HepG2 (cell line): ENCODE results near the gene NANOS1. TPM values are rescaled to one million over a fixed set of nuclear protein-coding genes. Genes with fewer than 3 reads are reported as not detected.

ENCODE experiments used
- ATAC-seq: fragments of 200-7000 bp; cut with Tn5 transposase; 3 replicates; pipeline ENCODE4 v1.9.1; 2020; ENCODE audit warnings: mild to moderate bottlenecking, moderate library complexity
- BruUV-seq: library from RNA; stranded (reverse); fragments of 400-500 nt; replicated peaks from 2 replicates; lab custom pipeline; 2021; lab: Mats Ljungman, UMichigan
- CTCF ChIA-PET: fragments of 300-600 bp; formaldehyde crosslinking; extraction: SDS; loops from one replicate; lab custom pipeline; 2021; ENCODE audit warnings: low total read pairs, inconsistent platforms, low intra/inter-chr PET ratio; lab: Yijun Ruan, JAX
- POLR2A ChIA-PET: fragments of 350-600 bp; sonication (Branson Sonifier 250); formaldehyde crosslinking; loops from one replicate; lab custom pipeline; 2020; ENCODE audit warnings: antibody characterized with exemption, inconsistent platforms; lab: Yijun Ruan, JAX
- DNase-seq: peaks from one replicate; pipeline ENCODE4 v3.0.0-alpha.2; 2015; ENCODE audit warnings: low spot score
- FAIRE-seq: peaks from 3 replicates; lab custom pipeline; 2011; peaks lifted over from hg19 to GRCh38; lab: Jason Lieb, UNC
- H2AFZ ChIP-seq: one replicate; pipeline ENCODE4 v1.6.1; 2011; ENCODE audit warnings: low read length, inconsistent platforms
- H3K27ac ChIP-seq: fragments of 300-600 bp; 3 replicates; pipeline ENCODE4 v1.8.0; 2011; ENCODE audit warnings: mixed run types, mild to moderate bottlenecking, mixed read lengths, low read length, inconsistent platforms; ENCODE audit not compliant: insufficient read depth; ENCODE audit errors: extremely low read length
- H3K27me3 ChIP-seq, 2 experiments: fragments of 200-600 bp in 1 of 2; 2 replicates in 1 of 2; 3 replicates in 1 of 2; pipeline versions ENCODE4 v1.6.0 to v1.8.0; 2011; ENCODE audit warnings: low read length in 2 of 2, mild to moderate bottlenecking in 2 of 2, moderate library complexity in 2 of 2, inconsistent platforms in 1 of 2; ENCODE audit not compliant: insufficient read depth in 2 of 2, control insufficient read depth in 1 of 2
- H3K36me3 ChIP-seq, 2 experiments: fragments of 200-600 bp in 1 of 2; replicated peaks in 1 of 2; 2 replicates in 1 of 2; 3 replicates in 1 of 2; pipeline versions ENCODE4 v1.5.1 to v1.8.0; 2011; ENCODE audit warnings: low read length in 2 of 2, inconsistent platforms in 1 of 2; ENCODE audit not compliant: insufficient read depth in 2 of 2, control insufficient read depth in 1 of 2
- H3K4me1 ChIP-seq: 2 replicates; pipeline ENCODE4 v1.5.1; 2012; ENCODE audit warnings: low read length, inconsistent platforms; ENCODE audit not compliant: insufficient read depth
- H3K4me2 ChIP-seq: 2 replicates; pipeline ENCODE4 v1.6.0; 2011; ENCODE audit warnings: low read depth, low read length, inconsistent platforms
- H3K4me3 ChIP-seq, 3 experiments: fragments of 200-600 bp in 1 of 3; sonication (generic), shearing (Covaris generic) in 1 of 3; replicated peaks in 1 of 3; 2 replicates each; pipeline ENCODE4 v1.5.1; 2011 to 2016; ENCODE audit warnings: low read length in 3 of 3, inconsistent platforms in 2 of 3, low read depth in 2 of 3, mild to moderate bottlenecking in 2 of 3, control low read depth in 1 of 3, mixed read lengths in 1 of 3; ENCODE audit not compliant: insufficient read depth in 1 of 3
- H3K79me2 ChIP-seq: one replicate; pipeline ENCODE4 v1.6.1; 2011; ENCODE audit warnings: low read length, inconsistent platforms; ENCODE audit not compliant: insufficient read depth
- H3K9ac ChIP-seq: 2 replicates; pipeline ENCODE4 v1.6.0; 2011; ENCODE audit warnings: mild to moderate bottlenecking, low read depth, low read length, inconsistent platforms; ENCODE audit not compliant: insufficient read depth
- H3K9me3 ChIP-seq: 2 replicates; pipeline ENCODE4 v1.5.1; 2012; ENCODE audit warnings: mild to moderate bottlenecking, low read length
- H4K20me1 ChIP-seq: 2 replicates; pipeline ENCODE4 v1.6.0; 2011; ENCODE audit warnings: inconsistent platforms, mild to moderate bottlenecking, low read length, moderate library complexity; ENCODE audit not compliant: insufficient read depth
- ETV6 ChIP-seq: sonication (generic); formaldehyde crosslinking; conservative IDR thresholded peaks from 2 replicates; pipeline ENCODE4 v1.4.0; 2020; ENCODE audit warnings: missing genetic modification reagents
- FOSL2 ChIP-seq: sonication (generic); formaldehyde crosslinking; IDR thresholded peaks from 2 replicates; pipeline ENCODE4 v1.4.0; 2020; ENCODE audit warnings: missing genetic modification reagents
- FOXK1 ChIP-seq: sonication (generic); formaldehyde crosslinking; IDR thresholded peaks from 2 replicates; pipeline ENCODE4 v1.4.0; 2020; ENCODE audit warnings: low read depth, missing genetic modification reagents, borderline replicate concordance
- HES4 ChIP-seq: sonication (generic); formaldehyde crosslinking; IDR thresholded peaks from 2 replicates; pipeline ENCODE4 v1.9.0; 2021; ENCODE audit warnings: mild to moderate bottlenecking, missing genetic modification reagents, borderline replicate concordance
- PITX1 ChIP-seq: sonication (generic); formaldehyde crosslinking; IDR thresholded peaks from 2 replicates; pipeline ENCODE4 v1.5.1; 2020; ENCODE audit warnings: mild to moderate bottlenecking, missing genetic modification reagents
- SIX1 ChIP-seq: sonication (generic); formaldehyde crosslinking; IDR thresholded peaks from 2 replicates; pipeline ENCODE4 v1.4.0; 2020; ENCODE audit warnings: missing genetic modification reagents, borderline replicate concordance
- TGIF2 ChIP-seq: IDR thresholded peaks from 2 replicates; pipeline ENCODE4 v1.6.1; 2016; ENCODE audit warnings: control low read depth, missing compliant biosample characterization
- ZNF383 ChIP-seq: sonication (generic); formaldehyde crosslinking; IDR thresholded peaks from 2 replicates; pipeline ENCODE4 v1.4.0; 2020; ENCODE audit warnings: missing genetic modification reagents, mild to moderate bottlenecking, borderline replicate concordance
- ZSCAN29 ChIP-seq: sonication (generic); formaldehyde crosslinking; conservative IDR thresholded peaks from 2 replicates; pipeline ENCODE4 v1.4.0; 2020; ENCODE audit warnings: mild to moderate bottlenecking, missing genetic modification reagents
- WGBS: methylation state at CpG from one replicate; pipeline ENCODE4 v1.1.6; 2017; ENCODE audit warnings: low lambda C conversion rate; 5-methylcytosine and 5-hydroxymethylcytosine counted together
- in situ Hi-C: cut with HindIII; loops from 2 replicates; pipeline ENCODE4 v1.10.0; 2017; ENCODE audit warnings: low pct_unique_long_range_greater_than_20kb; ENCODE audit not compliant: extremely low pct_ligation_motif_present
- intact Hi-C: fragments of 100-400 bp; cut with micrococcal nuclease; formaldehyde crosslinking; loops from one replicate; pipeline ENCODE4 v1.10.0; 2022; ENCODE audit not compliant: unreplicated experiment
- polyA plus RNA-seq, 8 experiments: library from polyadenylated mRNA; depleted of rRNA in 3 of 8; stranded (reverse) in 7 of 8; unstranded in 1 of 8; fragments of >200 nt; fragmentation: Illumina TruSeq in 4 of 8; extraction: Trizol in 4 of 8; gene quantifications; 2 replicates each; pipeline versions ENCODE4 v1.2.1 to v1.2.3, GENCODE V29; 2011 to 2016; ENCODE audit warnings: low read depth in 4 of 8, missing spikeins in 1 of 8, mixed read lengths in 1 of 8; ENCODE audit not compliant: insufficient read depth in 1 of 8
- total RNA-seq, 5 experiments: library from RNA; depleted of rRNA; stranded (reverse); fragments of >200 nt; fragmentation: Illumina TruSeq; extraction: Trizol; gene quantifications; 2 replicates each; pipeline ENCODE4 v1.2.3, GENCODE V29; 2016; ENCODE audit warnings: low read depth in 1 of 5
- TF ChIP-seq, protein P1 (sequence below): sonication (generic); formaldehyde crosslinking; IDR thresholded peaks from 2 replicates; pipeline ENCODE4 v1.4.0; 2020; ENCODE audit warnings: missing genetic modification reagents
- TF ChIP-seq, protein P2 (sequence below): sonication (generic); IDR thresholded peaks from 2 replicates; pipeline ENCODE4 v1.6.1; 2016; ENCODE audit warnings: low read depth, borderline replicate concordance
- TF ChIP-seq, protein P3 (sequence below): sonication (generic); formaldehyde crosslinking; IDR thresholded peaks from 2 replicates; pipeline ENCODE4 v1.5.1; 2020; ENCODE audit warnings: mild to moderate bottlenecking, moderate library complexity, missing genetic modification reagents

NANOS1 gene
- total and polyA plus RNA-seq, 2 of the 13 experiments (the other 11 are each of a cell fraction or from before 2014, with no cell fraction given) = 1.7 to 2.2 TPM

DNA sequence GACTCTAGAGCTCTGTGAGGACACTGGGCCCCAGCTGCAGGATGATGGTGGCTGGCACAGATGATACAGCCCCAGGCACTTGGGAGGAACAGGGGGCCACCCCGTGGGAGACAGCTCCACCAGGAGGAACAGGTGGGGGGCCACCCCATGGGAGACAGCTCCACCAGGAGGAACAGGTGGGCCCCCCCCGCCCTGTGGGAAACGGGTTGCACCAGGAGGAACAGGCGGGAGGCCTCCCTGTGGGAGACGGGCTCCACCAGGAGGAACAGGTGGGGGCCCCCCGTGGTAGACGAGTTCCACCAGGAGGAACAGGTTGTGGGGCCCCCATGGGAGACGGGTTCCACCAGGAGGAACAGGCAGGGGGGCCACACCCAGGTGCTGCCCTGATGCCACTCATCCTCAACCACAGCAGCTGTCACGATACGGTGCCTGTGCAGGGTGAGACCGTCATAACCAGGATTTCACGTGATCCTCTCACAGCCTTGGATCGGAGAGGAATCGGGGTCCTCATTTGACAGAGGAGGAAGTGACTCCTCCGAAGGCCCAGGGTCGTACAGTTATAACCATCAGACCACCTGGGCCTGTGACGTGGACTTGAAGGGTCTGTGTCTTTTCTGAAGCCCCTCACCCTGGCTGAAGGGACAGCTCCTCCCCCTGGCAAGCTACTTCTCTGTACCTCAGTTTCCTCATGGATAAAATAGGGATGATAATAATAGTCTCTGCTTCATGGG, 49.2 kb upstream of the NANOS1 start:
- no peak for DNase-seq
- TF ChIP-seq, protein P1, sequence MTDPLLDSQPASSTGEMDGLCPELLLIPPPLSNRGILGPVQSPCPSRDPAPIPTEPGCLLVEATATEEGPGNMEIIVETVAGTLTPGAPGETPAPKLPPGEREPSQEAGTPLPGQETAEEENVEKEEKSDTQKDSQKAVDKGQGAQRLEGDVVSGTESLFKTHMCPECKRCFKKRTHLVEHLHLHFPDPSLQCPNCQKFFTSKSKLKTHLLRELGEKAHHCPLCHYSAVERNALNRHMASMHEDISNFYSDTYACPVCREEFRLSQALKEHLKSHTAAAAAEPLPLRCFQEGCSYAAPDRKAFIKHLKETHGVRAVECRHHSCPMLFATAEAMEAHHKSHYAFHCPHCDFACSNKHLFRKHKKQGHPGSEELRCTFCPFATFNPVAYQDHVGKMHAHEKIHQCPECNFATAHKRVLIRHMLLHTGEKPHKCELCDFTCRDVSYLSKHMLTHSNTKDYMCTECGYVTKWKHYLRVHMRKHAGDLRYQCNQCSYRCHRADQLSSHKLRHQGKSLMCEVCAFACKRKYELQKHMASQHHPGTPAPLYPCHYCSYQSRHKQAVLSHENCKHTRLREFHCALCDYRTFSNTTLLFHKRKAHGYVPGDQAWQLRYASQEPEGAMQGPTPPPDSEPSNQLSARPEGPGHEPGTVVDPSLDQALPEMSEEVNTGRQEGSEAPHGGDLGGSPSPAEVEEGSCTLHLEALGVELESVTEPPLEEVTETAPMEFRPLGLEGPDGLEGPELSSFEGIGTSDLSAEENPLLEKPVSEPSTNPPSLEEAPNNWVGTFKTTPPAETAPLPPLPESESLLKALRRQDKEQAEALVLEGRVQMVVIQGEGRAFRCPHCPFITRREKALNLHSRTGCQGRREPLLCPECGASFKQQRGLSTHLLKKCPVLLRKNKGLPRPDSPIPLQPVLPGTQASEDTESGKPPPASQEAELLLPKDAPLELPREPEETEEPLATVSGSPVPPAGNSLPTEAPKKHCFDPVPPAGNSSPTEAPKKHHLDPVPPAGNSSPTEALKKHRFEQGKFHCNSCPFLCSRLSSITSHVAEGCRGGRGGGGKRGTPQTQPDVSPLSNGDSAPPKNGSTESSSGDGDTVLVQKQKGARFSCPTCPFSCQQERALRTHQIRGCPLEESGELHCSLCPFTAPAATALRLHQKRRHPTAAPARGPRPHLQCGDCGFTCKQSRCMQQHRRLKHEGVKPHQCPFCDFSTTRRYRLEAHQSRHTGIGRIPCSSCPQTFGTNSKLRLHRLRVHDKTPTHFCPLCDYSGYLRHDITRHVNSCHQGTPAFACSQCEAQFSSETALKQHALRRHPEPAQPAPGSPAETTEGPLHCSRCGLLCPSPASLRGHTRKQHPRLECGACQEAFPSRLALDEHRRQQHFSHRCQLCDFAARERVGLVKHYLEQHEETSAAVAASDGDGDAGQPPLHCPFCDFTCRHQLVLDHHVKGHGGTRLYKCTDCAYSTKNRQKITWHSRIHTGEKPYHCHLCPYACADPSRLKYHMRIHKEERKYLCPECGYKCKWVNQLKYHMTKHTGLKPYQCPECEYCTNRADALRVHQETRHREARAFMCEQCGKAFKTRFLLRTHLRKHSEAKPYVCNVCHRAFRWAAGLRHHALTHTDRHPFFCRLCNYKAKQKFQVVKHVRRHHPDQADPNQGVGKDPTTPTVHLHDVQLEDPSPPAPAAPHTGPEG = no peak
- TF ChIP-seq, protein P2, sequence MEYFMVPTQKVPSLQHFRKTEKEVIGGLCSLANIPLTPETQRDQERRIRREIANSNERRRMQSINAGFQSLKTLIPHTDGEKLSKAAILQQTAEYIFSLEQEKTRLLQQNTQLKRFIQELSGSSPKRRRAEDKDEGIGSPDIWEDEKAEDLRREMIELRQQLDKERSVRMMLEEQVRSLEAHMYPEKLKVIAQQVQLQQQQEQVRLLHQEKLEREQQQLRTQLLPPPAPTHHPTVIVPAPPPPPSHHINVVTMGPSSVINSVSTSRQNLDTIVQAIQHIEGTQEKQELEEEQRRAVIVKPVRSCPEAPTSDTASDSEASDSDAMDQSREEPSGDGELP = no peak
- no peak for TF ChIP-seq SIX1 (CRISPR knock-in tag)
- no peak for TF ChIP-seq FOSL2
- TF ChIP-seq TGIF2 (CRISPR knock-in tag) = no peak
- TF ChIP-seq FOXK1 (CRISPR knock-in tag) = no peak
- TF ChIP-seq HES4 (CRISPR knock-in tag) = no peak
- TF ChIP-seq ZSCAN29 (CRISPR knock-in tag) = no peak
- no peak for TF ChIP-seq ZNF383 (CRISPR knock-in tag)
- TF ChIP-seq PITX1 (CRISPR knock-in tag) = no peak
- TF ChIP-seq, protein P3, sequence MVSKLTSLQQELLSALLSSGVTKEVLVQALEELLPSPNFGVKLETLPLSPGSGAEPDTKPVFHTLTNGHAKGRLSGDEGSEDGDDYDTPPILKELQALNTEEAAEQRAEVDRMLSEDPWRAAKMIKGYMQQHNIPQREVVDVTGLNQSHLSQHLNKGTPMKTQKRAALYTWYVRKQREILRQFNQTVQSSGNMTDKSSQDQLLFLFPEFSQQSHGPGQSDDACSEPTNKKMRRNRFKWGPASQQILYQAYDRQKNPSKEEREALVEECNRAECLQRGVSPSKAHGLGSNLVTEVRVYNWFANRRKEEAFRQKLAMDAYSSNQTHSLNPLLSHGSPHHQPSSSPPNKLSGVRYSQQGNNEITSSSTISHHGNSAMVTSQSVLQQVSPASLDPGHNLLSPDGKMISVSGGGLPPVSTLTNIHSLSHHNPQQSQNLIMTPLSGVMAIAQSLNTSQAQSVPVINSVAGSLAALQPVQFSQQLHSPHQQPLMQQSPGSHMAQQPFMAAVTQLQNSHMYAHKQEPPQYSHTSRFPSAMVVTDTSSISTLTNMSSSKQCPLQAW (CRISPR knock-in tag) = no peak
- no peak for TF ChIP-seq ETV6 (CRISPR knock-in tag)

More for the DNA sequence above, 49.2 kb upstream of the NANOS1 start:
- in situ Hi-C loops (no loop called here), intact Hi-C loops (no loop called here)
- H3K9ac ChIP-seq = no peak overlapping the region
- no peaks in the 10 kb centered on the region for H3K79me2 ChIP-seq
- H3K27ac ChIP-seq = no peak overlapping the region
- WGBS = 47% methylated on average over 15 of the region's 17 CpGs
- CTCF ChIA-PET = no interaction called here
- H3K4me3 ChIP-seq = no peak overlapping the region
- no peaks in the 10 kb centered on the region for H4K20me1 ChIP-seq
- POLR2A ChIA-PET = no interaction called here
- no peak for FAIRE-seq
- peaks cover under 1% of the 10 kb centered on the region; the same call in 1 of the 2 replicates for H3K9me3 ChIP-seq
- ATAC-seq = no peak
- peaks cover 0 to 16% of the 10 kb centered on the region in 2 experiments; a peak in 3 of 5 replicates for H3K27me3 ChIP-seq
- no peak overlapping the region for H2AFZ ChIP-seq
- H3K4me1 ChIP-seq = no peaks in the 10 kb centered on the region
- H3K4me2 ChIP-seq = no peak overlapping the region
- BruUV-seq = no TSS peak
- no peaks in the 10 kb centered on the region for H3K36me3 ChIP-seq
